Measurements from ENCODE around the gene PRB2. TPM values are rescaled to one million over a fixed set of nuclear protein-coding genes. Genes with fewer than 3 reads are reported as not detected.

The PRB2 gene
- total and polyA plus RNA-seq, 2 of the 4 experiments (the other 2 are of a cell fraction), result not detected

- H2BK120ac ChIP-seq (ENCODE audit: low read depth, low read length), result no peak overlapping the region
- WGBS, 2 experiments (ENCODE audit: extremely low coverage in 2 of 2, insufficient read length in 1 of 2), result no CpG with 5 or more reads among the region's 1 CpG
- H3K27me3 ChIP-seq (ENCODE audit: control insufficient read depth, insufficient read depth, low read length), result no peaks in the 10 kb centered on the region
- no peak overlapping the region for H3K14ac ChIP-seq (replicated peaks; ENCODE audit: low read depth, low read length)
- no peaks in the 10 kb centered on the region for H3K79me1 ChIP-seq (ENCODE audit: low read depth in 1 of 2, low read length in 2 of 2)
- H4K5ac ChIP-seq (ENCODE audit: low read depth, low read length), result no peak overlapping the region
- no peaks in the 10 kb centered on the region for H3K36me3 ChIP-seq (ENCODE audit: control insufficient read depth, insufficient read depth, low read length)
- no peak overlapping the region for H2BK15ac ChIP-seq (ENCODE audit: low read depth, low read length)
- H4K20me1 ChIP-seq (ENCODE audit: insufficient read depth, low read length), result no peaks in the 10 kb centered on the region
- H3K9me1 ChIP-seq (ENCODE audit: insufficient read depth, low read length), result no peaks in the 10 kb centered on the region
- BruUV-seq (replicated peaks), result no TSS peak
- H3K4me3 ChIP-seq (ENCODE audit: insufficient read depth, low read depth, low read length), result no peak overlapping the region
- TF ChIP-seq RFX5 (IDR thresholded peaks at IDR 0.05; ENCODE audit: low read depth, low read length) (no peak), POLR2A (IDR thresholded peaks at IDR 0.05; ENCODE audit: low read depth, low read length) (no peak), RCOR1 (IDR thresholded peaks at IDR 0.05; ENCODE audit: insufficient replicate concordance, low read length) (no peak), SMC3 (IDR thresholded peaks at IDR 0.05; ENCODE audit: low read depth, low read length) (no peak), BHLHE40 (IDR thresholded peaks at IDR 0.05; ENCODE audit: low read depth, low read length) (no peak), CEBPB (IDR thresholded peaks at IDR 0.05; ENCODE audit: low read depth, low read length) (no peak), MXI1 (IDR thresholded peaks at IDR 0.05; ENCODE audit: borderline replicate concordance, low read depth, low read length) (no peak), NFE2L2 (IDR thresholded peaks at IDR 0.05; ENCODE audit: low read depth, low read length) (no peak), MAFK (IDR thresholded peaks at IDR 0.05; ENCODE audit: low read depth, low read length) (no peak), MAZ (IDR thresholded peaks at IDR 0.05; ENCODE audit: borderline replicate concordance, low read depth, low read length) (no peak), USF2 (IDR thresholded peaks at IDR 0.05; ENCODE audit: low read depth, low read length) (no peak), RAD21 (IDR thresholded peaks at IDR 0.05; ENCODE audit: low read length) (no peak), FOS (IDR thresholded peaks at IDR 0.05; ENCODE audit: low read depth, low read length) (no peak), CHD1 (IDR thresholded peaks at IDR 0.05; ENCODE audit: low read depth, low read length) (no peak)
- TF ChIP-seq, protein P1, sequence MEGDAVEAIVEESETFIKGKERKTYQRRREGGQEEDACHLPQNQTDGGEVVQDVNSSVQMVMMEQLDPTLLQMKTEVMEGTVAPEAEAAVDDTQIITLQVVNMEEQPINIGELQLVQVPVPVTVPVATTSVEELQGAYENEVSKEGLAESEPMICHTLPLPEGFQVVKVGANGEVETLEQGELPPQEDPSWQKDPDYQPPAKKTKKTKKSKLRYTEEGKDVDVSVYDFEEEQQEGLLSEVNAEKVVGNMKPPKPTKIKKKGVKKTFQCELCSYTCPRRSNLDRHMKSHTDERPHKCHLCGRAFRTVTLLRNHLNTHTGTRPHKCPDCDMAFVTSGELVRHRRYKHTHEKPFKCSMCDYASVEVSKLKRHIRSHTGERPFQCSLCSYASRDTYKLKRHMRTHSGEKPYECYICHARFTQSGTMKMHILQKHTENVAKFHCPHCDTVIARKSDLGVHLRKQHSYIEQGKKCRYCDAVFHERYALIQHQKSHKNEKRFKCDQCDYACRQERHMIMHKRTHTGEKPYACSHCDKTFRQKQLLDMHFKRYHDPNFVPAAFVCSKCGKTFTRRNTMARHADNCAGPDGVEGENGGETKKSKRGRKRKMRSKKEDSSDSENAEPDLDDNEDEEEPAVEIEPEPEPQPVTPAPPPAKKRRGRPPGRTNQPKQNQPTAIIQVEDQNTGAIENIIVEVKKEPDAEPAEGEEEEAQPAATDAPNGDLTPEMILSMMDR (conservative IDR thresholded peaks at IDR 0.05; ENCODE audit: low read depth, low read length), result no peak
- TF ChIP-seq, protein P2, sequence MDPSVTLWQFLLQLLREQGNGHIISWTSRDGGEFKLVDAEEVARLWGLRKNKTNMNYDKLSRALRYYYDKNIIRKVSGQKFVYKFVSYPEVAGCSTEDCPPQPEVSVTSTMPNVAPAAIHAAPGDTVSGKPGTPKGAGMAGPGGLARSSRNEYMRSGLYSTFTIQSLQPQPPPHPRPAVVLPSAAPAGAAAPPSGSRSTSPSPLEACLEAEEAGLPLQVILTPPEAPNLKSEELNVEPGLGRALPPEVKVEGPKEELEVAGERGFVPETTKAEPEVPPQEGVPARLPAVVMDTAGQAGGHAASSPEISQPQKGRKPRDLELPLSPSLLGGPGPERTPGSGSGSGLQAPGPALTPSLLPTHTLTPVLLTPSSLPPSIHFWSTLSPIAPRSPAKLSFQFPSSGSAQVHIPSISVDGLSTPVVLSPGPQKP (IDR thresholded peaks at IDR 0.05; ENCODE audit: borderline replicate concordance, low read depth, low read length), result no peak
- H3K9me3 ChIP-seq (ENCODE audit: control insufficient read depth, insufficient read depth, low read length), result peaks cover 5% of the 10 kb centered on the region
- no peak overlapping the region for H3K23ac ChIP-seq (ENCODE audit: low read depth, low read length)
- ChIA-PET POLR2A (ENCODE audit: unreplicated experiment) (no interaction called here), CTCF (no interaction called here)
- no peak overlapping the region for H2BK5ac ChIP-seq (ENCODE audit: low read depth, low read length, poor library complexity, severe bottlenecking)
- ATAC-seq (ENCODE audit: low read depth) (no peak), DNase-seq (no peak)
- H3K4ac ChIP-seq (ENCODE audit: low read depth, low read length), result no peak overlapping the region
- no peak overlapping the region for H2BK20ac ChIP-seq (ENCODE audit: low read depth, low read length)
- H2AFZ ChIP-seq (replicated peaks; ENCODE audit: low read length, poor library complexity), result no peak overlapping the region
- H3K27ac ChIP-seq (ENCODE audit: insufficient read depth, low read length), result no peak overlapping the region
- dilution Hi-C loops (cut with HindIII; ENCODE audit: low sequenced_read_pairs, unreplicated experiment), result no loop called here
- H2AK5ac ChIP-seq (ENCODE audit: low read depth, low read length), result no peak overlapping the region
- no peak overlapping the region for H3K4me2 ChIP-seq (ENCODE audit: low read depth, low read length)
- no peak overlapping the region for H3K56ac ChIP-seq (ENCODE audit: extremely low read depth, insufficient read depth, low read length)
- no peak overlapping the region for H3K9ac ChIP-seq (ENCODE audit: low read depth, low read length)
- intact Hi-C loops (cut with micrococcal nuclease), result no loop called here
- in situ Hi-C loops (cut with MboI; ENCODE audit: low sequenced_read_pairs), result no loop called here
- no peak overlapping the region for H3K18ac ChIP-seq (ENCODE audit: low read depth, low read length)
- H4K8ac ChIP-seq (ENCODE audit: low read depth in 2 of 2, low read length in 2 of 2), result no peak overlapping the region
- H2AK9ac ChIP-seq (replicated peaks; ENCODE audit: low read depth, low read length, poor library complexity), result no peak overlapping the region
- no peak overlapping the region for H4K91ac ChIP-seq (ENCODE audit: insufficient read depth, low read depth, low read length)
- no peaks in the 10 kb centered on the region for H3K4me1 ChIP-seq (ENCODE audit: control insufficient read depth, insufficient read depth, low read length)
Measured at GRCh38 chr12:11427341-11427740, 32.0 kb upstream of the PRB2 start.
